GM12878 (cell line): Measurements from ENCODE around the gene SYT1. TPM values are rescaled to one million over a fixed set of nuclear protein-coding genes. Genes with fewer than 3 reads are reported as not detected.

Experiments
- ATAC-seq: fragments of 200-7000 bp; cut with Tn5 transposase; 3 replicates; pipeline ENCODE4 v1.9.1; 2020; ENCODE audit warnings: mild to moderate bottlenecking, moderate library complexity
- BruUV-seq: library from RNA; stranded (reverse); fragments of 400-500 nt; replicated peaks from 2 replicates; lab custom pipeline; 2021; lab: Mats Ljungman, UMichigan
- CTCF ChIA-PET: fragments of 300-600 bp; sonication (Branson Sonifier 250); formaldehyde crosslinking; extraction: SDS; loops from one replicate; lab custom pipeline; 2021; ENCODE audit warnings: inconsistent platforms; lab: Yijun Ruan, JAX
- POLR2A ChIA-PET: fragments of 350-600 bp; formaldehyde crosslinking; extraction: SDS; loops from one replicate; lab custom pipeline; 2021; ENCODE audit warnings: inconsistent platforms; lab: Charles Lee
- RAD21 ChIA-PET: fragments of 300-600 bp; sonication (Branson Sonifier 250); formaldehyde crosslinking; loops from one replicate; lab custom pipeline; 2023; ENCODE audit warnings: antibody characterized with exemption; ENCODE audit not compliant: unreplicated experiment; lab: Charles Lee
- SMC1A ChIA-PET: fragments of 300-600 bp; sonication (Branson Sonifier 250); formaldehyde crosslinking; loops from one replicate; lab custom pipeline; 2023; ENCODE audit not compliant: unreplicated experiment, uncharacterized antibody; lab: Charles Lee
- DNase-seq: peaks from one replicate; pipeline ENCODE4 v3.0.0-alpha.2; 2011; ENCODE audit warnings: low read depth, low spot score
- FAIRE-seq: peaks from 3 replicates; lab custom pipeline; 2011; peaks lifted over from hg19 to GRCh38; lab: Jason Lieb, UNC
- H2AFZ ChIP-seq: 2 replicates; pipeline ENCODE4 v1.6.0; 2011; ENCODE audit warnings: low read depth, low read length, control low read depth; ENCODE audit not compliant: control insufficient read depth
- H3K27ac ChIP-seq: 2 replicates; pipeline ENCODE4 v1.5.1; 2011; ENCODE audit warnings: control low read depth; ENCODE audit not compliant: control insufficient read depth, insufficient read depth
- H3K27me3 ChIP-seq, 2 experiments: replicated peaks in 1 of 2; 2 replicates each; pipeline versions ENCODE4 v1.6.0 to v1.6.1; 2011; ENCODE audit warnings: low read length in 1 of 2; ENCODE audit not compliant: control insufficient read depth in 2 of 2, insufficient read depth in 2 of 2
- H3K36me3 ChIP-seq, 2 experiments: 2 replicates each; pipeline ENCODE4 v1.5.1; 2011; ENCODE audit warnings: low read length in 1 of 2; ENCODE audit not compliant: control insufficient read depth in 2 of 2, insufficient read depth in 2 of 2
- H3K4me1 ChIP-seq: 2 replicates; pipeline ENCODE4 v1.6.1; 2011; ENCODE audit warnings: mild to moderate bottlenecking, low read length, moderate library complexity, mixed read lengths; ENCODE audit not compliant: control insufficient read depth, insufficient read depth
- H3K4me2 ChIP-seq: 2 replicates; pipeline ENCODE4 v1.6.0; 2011; ENCODE audit warnings: control low read depth; ENCODE audit not compliant: control insufficient read depth, insufficient read depth
- H3K4me3 ChIP-seq: fragments of 200-600 bp; sonication (generic); 2 replicates; pipeline ENCODE4 v1.5.1; 2016
- H3K79me2 ChIP-seq: 2 replicates; pipeline ENCODE4 v1.6.0; 2011; ENCODE audit warnings: low read length; ENCODE audit not compliant: control insufficient read depth, insufficient read depth
- H3K9ac ChIP-seq: 2 replicates; pipeline ENCODE4 v1.8.0; 2011; ENCODE audit warnings: low read length, control low read depth, mixed read lengths; ENCODE audit not compliant: control insufficient read depth, insufficient read depth
- H3K9me3 ChIP-seq: replicated peaks from 3 replicates; pipeline ENCODE4 v1.5.1; 2011; ENCODE audit warnings: mild to moderate bottlenecking, low read length; ENCODE audit not compliant: control insufficient read depth, insufficient read depth
- H4K20me1 ChIP-seq: 2 replicates; pipeline ENCODE4 v1.6.0; 2011; ENCODE audit not compliant: control insufficient read depth, insufficient read depth
- CEBPB ChIP-seq, 2 experiments: fragments of 150-350 bp in 1 of 2; IDR thresholded peaks; 2 replicates each; pipeline ENCODE4 v1.6.1; 2012 to 2014; ENCODE audit warnings: low read depth in 2 of 2, low read length in 2 of 2, borderline replicate concordance in 1 of 2, inconsistent platforms in 1 of 2
- EED ChIP-seq: sonication (generic); IDR thresholded peaks from 2 replicates; pipeline ENCODE4 v1.6.1; 2016; ENCODE audit warnings: antibody characterized with exemption, low read depth
- IRF5 ChIP-seq: fragments of 450-650 bp; IDR thresholded peaks from 2 replicates; pipeline ENCODE4 v1.6.1; 2017; ENCODE audit warnings: borderline replicate concordance
- POLR2AphosphoS2 ChIP-seq: IDR thresholded peaks from 2 replicates; pipeline ENCODE4 v1.6.1; 2011; ENCODE audit warnings: low read depth, mild to moderate bottlenecking, low read length, improper control_type of control experiment, moderate library complexity
- SP1 ChIP-seq: IDR thresholded peaks from one replicate; pipeline ENCODE4 v1.6.1; 2011; ENCODE audit warnings: low read depth, low read length
- WGBS: methylation state at CpG from one replicate; pipeline ENCODE4 v1.1.6; 2016; ENCODE audit warnings: low lambda C conversion rate; ENCODE audit not compliant: insufficient replicate concordance, insufficient coverage; ENCODE audit errors: missing lambda C conversion rate; 5-methylcytosine and 5-hydroxymethylcytosine counted together
- in situ Hi-C: fragments of 300-500 bp; cut with MboI; formaldehyde crosslinking; loops from 9 replicates; pipeline ENCODE4 v1.14.3; 2018; ENCODE audit warnings: mixed read lengths
- intact Hi-C: fragments of 100-400 bp; cut with micrococcal nuclease; formaldehyde crosslinking; loops from one replicate; pipeline ENCODE4 v1.14.2; 2022; ENCODE audit not compliant: unreplicated experiment
- polyA plus RNA-seq, 11 experiments: library from polyadenylated mRNA; depleted of rRNA in 4 of 11; unstranded in 6 of 11; stranded (reverse) in 5 of 11; fragments of >200 nt; fragmentation: Nextera tagmentation in 4 of 11; fragmentation: Illumina TruSeq in 1 of 11; extraction: Ambion mirVana in 4 of 11; extraction: Trizol in 1 of 11; gene quantifications; 1 replicate in 1 of 11; 2 replicates in 10 of 11; pipeline versions ENCODE4 v1.2.1 to v1.2.3, GENCODE V29; 2011 to 2016; ENCODE audit warnings: inconsistent platforms in 2 of 11, missing spikeins in 2 of 11, low read depth in 1 of 11
- total RNA-seq, 4 experiments: library from RNA; depleted of rRNA in 3 of 4; stranded (reverse); fragments of >200 nt in 3 of 4; fragmentation: Illumina TruSeq in 1 of 4; extraction: Trizol in 1 of 4; gene quantifications; 2 replicates each; pipeline versions ENCODE4 v1.2.1 to v1.2.3, GENCODE V29; 2013 to 2021
- TF ChIP-seq, protein P1 (sequence below): fragments of 150-350 bp; IDR thresholded peaks from 2 replicates; pipeline ENCODE4 v1.6.1; 2016; ENCODE audit warnings: low read depth, low read length
- TF ChIP-seq, protein P2 (sequence below): IDR thresholded peaks from 2 replicates; pipeline ENCODE4 v1.6.1; 2012; ENCODE audit warnings: low read depth, low read length, improper control_type of control experiment
- TF ChIP-seq, protein P3 (sequence below): fragments of 450-650 bp; formaldehyde crosslinking; IDR thresholded peaks from 2 replicates; pipeline ENCODE4 v1.5.0; 2022; ENCODE audit warnings: mild to moderate bottlenecking, missing genetic modification characterization
- TF ChIP-seq, protein P4 (sequence below): IDR thresholded peaks from 2 replicates; pipeline ENCODE4 v1.6.1; 2011; ENCODE audit warnings: low read depth, low read length, improper control_type of control experiment, borderline replicate concordance

The SYT1 gene
- total and polyA plus RNA-seq, 10 of the 15 experiments (the other 5 are each of a cell fraction or from before 2014, with no cell fraction given), result 0.10 to 0.28 TPM; not detected in 8

- no peak for TF ChIP-seq EED
Observed at GRCh38 chr12:79085106-79085682, 220.6 kb downstream of the SYT1 start (continued).

- intact Hi-C loops (no loop called here), in situ Hi-C loops (no loop called here)
- H3K4me3 ChIP-seq, result no peak overlapping the region
- DNase-seq (no peak), FAIRE-seq (no peak), ATAC-seq (no peak)
- no peak overlapping the region for H3K9ac ChIP-seq
- no peak overlapping the region for H3K4me2 ChIP-seq
- ChIA-PET SMC1A (interaction anchor here (0.6 to 1.7 kb wide), 3 partner anchors 18 to 1087 kb away, joined by 3 to 4 read pairs (median 3); no protein-coding TSS in a partner anchor), CTCF (interaction anchor here (0.8 kb wide), 1 partner anchor 9 kb away, joined by 4 read pairs; no protein-coding TSS in a partner anchor), POLR2A (no interaction called here), RAD21 (interaction anchor here (1.0 kb wide), 1 partner anchor 18 kb away, joined by 3 read pairs; no protein-coding TSS in a partner anchor)
- H3K36me3 ChIP-seq, result no peaks in the 10 kb centered on the region
- no TSS peak for BruUV-seq
- H3K27ac ChIP-seq, result no peak overlapping the region
- WGBS, result 57% methylated on average over 8 of the region's 8 CpGs
- H4K20me1 ChIP-seq, result no peaks in the 10 kb centered on the region
- H3K4me1 ChIP-seq, result no peaks in the 10 kb centered on the region
- H3K9me3 ChIP-seq, result no peaks in the 10 kb centered on the region
- H3K27me3 ChIP-seq, result no peaks in the 10 kb centered on the region
- H3K79me2 ChIP-seq, result no peaks in the 10 kb centered on the region
- no peak overlapping the region for H2AFZ ChIP-seq
- TF ChIP-seq CEBPB (IDR thresholded peaks at IDR 0.05; ENCODE audit: borderline replicate concordance in 1 of 2, low read depth in 2 of 2, low read length in 2 of 2) (no peak), SP1 (no peak), IRF5 (no peak), POLR2AphosphoS2 (no peak)
- TF ChIP-seq, protein P1, sequence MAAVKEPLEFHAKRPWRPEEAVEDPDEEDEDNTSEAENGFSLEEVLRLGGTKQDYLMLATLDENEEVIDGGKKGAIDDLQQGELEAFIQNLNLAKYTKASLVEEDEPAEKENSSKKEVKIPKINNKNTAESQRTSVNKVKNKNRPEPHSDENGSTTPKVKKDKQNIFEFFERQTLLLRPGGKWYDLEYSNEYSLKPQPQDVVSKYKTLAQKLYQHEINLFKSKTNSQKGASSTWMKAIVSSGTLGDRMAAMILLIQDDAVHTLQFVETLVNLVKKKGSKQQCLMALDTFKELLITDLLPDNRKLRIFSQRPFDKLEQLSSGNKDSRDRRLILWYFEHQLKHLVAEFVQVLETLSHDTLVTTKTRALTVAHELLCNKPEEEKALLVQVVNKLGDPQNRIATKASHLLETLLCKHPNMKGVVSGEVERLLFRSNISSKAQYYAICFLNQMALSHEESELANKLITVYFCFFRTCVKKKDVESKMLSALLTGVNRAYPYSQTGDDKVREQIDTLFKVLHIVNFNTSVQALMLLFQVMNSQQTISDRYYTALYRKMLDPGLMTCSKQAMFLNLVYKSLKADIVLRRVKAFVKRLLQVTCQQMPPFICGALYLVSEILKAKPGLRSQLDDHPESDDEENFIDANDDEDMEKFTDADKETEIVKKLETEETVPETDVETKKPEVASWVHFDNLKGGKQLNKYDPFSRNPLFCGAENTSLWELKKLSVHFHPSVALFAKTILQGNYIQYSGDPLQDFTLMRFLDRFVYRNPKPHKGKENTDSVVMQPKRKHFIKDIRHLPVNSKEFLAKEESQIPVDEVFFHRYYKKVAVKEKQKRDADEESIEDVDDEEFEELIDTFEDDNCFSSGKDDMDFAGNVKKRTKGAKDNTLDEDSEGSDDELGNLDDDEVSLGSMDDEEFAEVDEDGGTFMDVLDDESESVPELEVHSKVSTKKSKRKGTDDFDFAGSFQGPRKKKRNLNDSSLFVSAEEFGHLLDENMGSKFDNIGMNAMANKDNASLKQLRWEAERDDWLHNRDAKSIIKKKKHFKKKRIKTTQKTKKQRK, result no peak
- TF ChIP-seq, protein P2, sequence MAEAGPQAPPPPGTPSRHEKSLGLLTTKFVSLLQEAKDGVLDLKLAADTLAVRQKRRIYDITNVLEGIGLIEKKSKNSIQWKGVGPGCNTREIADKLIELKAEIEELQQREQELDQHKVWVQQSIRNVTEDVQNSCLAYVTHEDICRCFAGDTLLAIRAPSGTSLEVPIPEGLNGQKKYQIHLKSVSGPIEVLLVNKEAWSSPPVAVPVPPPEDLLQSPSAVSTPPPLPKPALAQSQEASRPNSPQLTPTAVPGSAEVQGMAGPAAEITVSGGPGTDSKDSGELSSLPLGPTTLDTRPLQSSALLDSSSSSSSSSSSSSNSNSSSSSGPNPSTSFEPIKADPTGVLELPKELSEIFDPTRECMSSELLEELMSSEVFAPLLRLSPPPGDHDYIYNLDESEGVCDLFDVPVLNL, result no peak
- TF ChIP-seq, protein P3, sequence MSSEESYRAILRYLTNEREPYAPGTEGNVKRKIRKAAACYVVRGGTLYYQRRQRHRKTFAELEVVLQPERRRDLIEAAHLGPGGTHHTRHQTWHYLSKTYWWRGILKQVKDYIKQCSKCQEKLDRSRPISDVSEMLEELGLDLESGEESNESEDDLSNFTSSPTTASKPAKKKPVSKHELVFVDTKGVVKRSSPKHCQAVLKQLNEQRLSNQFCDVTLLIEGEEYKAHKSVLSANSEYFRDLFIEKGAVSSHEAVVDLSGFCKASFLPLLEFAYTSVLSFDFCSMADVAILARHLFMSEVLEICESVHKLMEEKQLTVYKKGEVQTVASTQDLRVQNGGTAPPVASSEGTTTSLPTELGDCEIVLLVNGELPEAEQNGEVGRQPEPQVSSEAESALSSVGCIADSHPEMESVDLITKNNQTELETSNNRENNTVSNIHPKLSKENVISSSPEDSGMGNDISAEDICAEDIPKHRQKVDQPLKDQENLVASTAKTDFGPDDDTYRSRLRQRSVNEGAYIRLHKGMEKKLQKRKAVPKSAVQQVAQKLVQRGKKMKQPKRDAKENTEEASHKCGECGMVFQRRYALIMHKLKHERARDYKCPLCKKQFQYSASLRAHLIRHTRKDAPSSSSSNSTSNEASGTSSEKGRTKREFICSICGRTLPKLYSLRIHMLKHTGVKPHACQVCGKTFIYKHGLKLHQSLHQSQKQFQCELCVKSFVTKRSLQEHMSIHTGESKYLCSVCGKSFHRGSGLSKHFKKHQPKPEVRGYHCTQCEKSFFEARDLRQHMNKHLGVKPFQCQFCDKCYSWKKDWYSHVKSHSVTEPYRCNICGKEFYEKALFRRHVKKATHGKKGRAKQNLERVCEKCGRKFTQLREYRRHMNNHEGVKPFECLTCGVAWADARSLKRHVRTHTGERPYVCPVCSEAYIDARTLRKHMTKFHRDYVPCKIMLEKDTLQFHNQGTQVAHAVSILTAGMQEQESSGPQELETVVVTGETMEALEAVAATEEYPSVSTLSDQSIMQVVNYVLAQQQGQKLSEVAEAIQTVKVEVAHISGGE (CRISPR knock-in tag), result no peak
- TF ChIP-seq, protein P4, sequence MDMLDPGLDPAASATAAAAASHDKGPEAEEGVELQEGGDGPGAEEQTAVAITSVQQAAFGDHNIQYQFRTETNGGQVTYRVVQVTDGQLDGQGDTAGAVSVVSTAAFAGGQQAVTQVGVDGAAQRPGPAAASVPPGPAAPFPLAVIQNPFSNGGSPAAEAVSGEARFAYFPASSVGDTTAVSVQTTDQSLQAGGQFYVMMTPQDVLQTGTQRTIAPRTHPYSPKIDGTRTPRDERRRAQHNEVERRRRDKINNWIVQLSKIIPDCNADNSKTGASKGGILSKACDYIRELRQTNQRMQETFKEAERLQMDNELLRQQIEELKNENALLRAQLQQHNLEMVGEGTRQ, result no peak
Observed at GRCh38 chr12:79086541-79087296, 222.1 kb downstream of the SYT1 start.
